ENCODE results near the gene PDZD2. TPM values are rescaled to one million over a fixed set of nuclear protein-coding genes. Genes with fewer than 3 reads are reported as not detected.
"Not testable (repeated sequence)": the region's sequence is repeated elsewhere in the genome, so short reads cannot be mapped to it uniquely, and the experiment has no call there.

Gene PDZD2
- total RNA-seq, 1 donor: 0.52 TPM

GRCh38 chr5:32076699-32077695 lies 438.1 kb downstream of the PDZD2 start:
- no peaks in the 10 kb centered on the region for H3K27me3 ChIP-seq (ENCODE audit: insufficient read depth, low read length)
- no peaks in the 10 kb centered on the region for H3K9me3 ChIP-seq (ENCODE audit: low read depth, low read length)
- H3K4me3 ChIP-seq (ENCODE audit: low read length): no peak overlapping the region
- no peaks in the 10 kb centered on the region for H3K4me1 ChIP-seq (ENCODE audit: insufficient read depth, low read length)

GRCh38 chr5:32078855-32079254 lies 439.9 kb downstream of the PDZD2 start:
- not testable (repeated sequence) for H3K4me1 ChIP-seq (ENCODE audit: insufficient read depth, low read length); H3K9me3 ChIP-seq (ENCODE audit: low read depth, low read length); H3K4me3 ChIP-seq (ENCODE audit: low read length); H3K27me3 ChIP-seq (ENCODE audit: insufficient read depth, low read length)

GRCh38 chr5:32080565-32080964 lies 441.6 kb downstream of the PDZD2 start:
- not testable (repeated sequence) for H3K27me3 ChIP-seq (ENCODE audit: insufficient read depth, low read length); H3K4me3 ChIP-seq (ENCODE audit: low read length)

GRCh38 chr5:32082701-32083100 lies 443.8 kb downstream of the PDZD2 start:
- no peaks in the 10 kb centered on the region for H3K4me1 ChIP-seq (ENCODE audit: insufficient read depth, low read length)
- no peaks in the 10 kb centered on the region for H3K9me3 ChIP-seq (ENCODE audit: low read depth, low read length)
- no peak overlapping the region for H3K4me3 ChIP-seq (ENCODE audit: low read length)
- no peaks in the 10 kb centered on the region for H3K27me3 ChIP-seq (ENCODE audit: insufficient read depth, low read length)

More at GRCh38 chr5:32080565-32080964, 441.6 kb downstream of the PDZD2 start:
- not testable (repeated sequence) for H3K4me1 ChIP-seq (ENCODE audit: insufficient read depth, low read length); H3K9me3 ChIP-seq (ENCODE audit: low read depth, low read length)

GRCh38 chr5:32083981-32084430 lies 445.1 kb downstream of the PDZD2 start:
- no peak overlapping the region for H3K4me3 ChIP-seq (ENCODE audit: low read length)
- H3K9me3 ChIP-seq (ENCODE audit: low read depth, low read length): no peaks in the 10 kb centered on the region
- no peaks in the 10 kb centered on the region for H3K4me1 ChIP-seq (ENCODE audit: insufficient read depth, low read length)
- H3K27me3 ChIP-seq (ENCODE audit: insufficient read depth, low read length): no peaks in the 10 kb centered on the region

- no peak overlapping the region for H3K4me3 ChIP-seq (ENCODE audit: low read length)
- no peaks in the 10 kb centered on the region for H3K27me3 ChIP-seq (ENCODE audit: insufficient read depth, low read length)
- no peaks in the 10 kb centered on the region for H3K4me1 ChIP-seq (ENCODE audit: insufficient read depth, low read length)
- no peaks in the 10 kb centered on the region for H3K9me3 ChIP-seq (ENCODE audit: low read depth, low read length)
These were observed 448.5 kb downstream of the PDZD2 start for GRCh38 chr5:32087086-32088082.

- no peaks in the 10 kb centered on the region for H3K27me3 ChIP-seq (ENCODE audit: insufficient read depth, low read length)
- no peak overlapping the region for H3K4me3 ChIP-seq (ENCODE audit: low read length)
- no peaks in the 10 kb centered on the region for H3K9me3 ChIP-seq (ENCODE audit: low read depth, low read length)
- H3K4me1 ChIP-seq (ENCODE audit: insufficient read depth, low read length): no peaks in the 10 kb centered on the region
These were observed 449.3 kb downstream of the PDZD2 start for GRCh38 chr5:32088214-32088613.

- no peaks in the 10 kb centered on the region for H3K27me3 ChIP-seq (ENCODE audit: insufficient read depth, low read length)
- H3K9me3 ChIP-seq (ENCODE audit: low read depth, low read length): no peaks in the 10 kb centered on the region
- no peak overlapping the region for H3K4me3 ChIP-seq (ENCODE audit: low read length)
- H3K4me1 ChIP-seq (ENCODE audit: insufficient read depth, low read length): no peaks in the 10 kb centered on the region
These were observed 450.4 kb downstream of the PDZD2 start for GRCh38 chr5:32089146-32090000.

GRCh38 chr5:32090026-32090754 lies 451.3 kb downstream of the PDZD2 start:
- Histone ChIP-seq H3K4me3 (ENCODE audit: low read length) (no peak overlapping the region), H3K9me3 (ENCODE audit: low read depth, low read length) (no peaks in the 10 kb centered on the region), H3K27me3 (ENCODE audit: insufficient read depth, low read length) (no peaks in the 10 kb centered on the region), H3K4me1 (ENCODE audit: insufficient read depth, low read length) (no peaks in the 10 kb centered on the region)

GRCh38 chr5:32090755-32091128 lies 451.8 kb downstream of the PDZD2 start:
- H3K27me3 ChIP-seq (ENCODE audit: insufficient read depth, low read length): no peaks in the 10 kb centered on the region
- no peaks in the 10 kb centered on the region for H3K4me1 ChIP-seq (ENCODE audit: insufficient read depth, low read length)
- H3K4me3 ChIP-seq (ENCODE audit: low read length): no peak overlapping the region
- no peaks in the 10 kb centered on the region for H3K9me3 ChIP-seq (ENCODE audit: low read depth, low read length)

- Histone ChIP-seq H3K27me3 (ENCODE audit: insufficient read depth, low read length) (no peaks in the 10 kb centered on the region), H3K4me1 (ENCODE audit: insufficient read depth, low read length) (no peaks in the 10 kb centered on the region), H3K4me3 (ENCODE audit: low read length) (no peak overlapping the region), H3K9me3 (ENCODE audit: low read depth, low read length) (no peaks in the 10 kb centered on the region)
These were observed 454.2 kb downstream of the PDZD2 start for GRCh38 chr5:32092938-32093812.

- H3K4me3 ChIP-seq (ENCODE audit: low read length): no peak overlapping the region
- H3K9me3 ChIP-seq (ENCODE audit: low read depth, low read length): no peaks in the 10 kb centered on the region
- no peaks in the 10 kb centered on the region for H3K4me1 ChIP-seq (ENCODE audit: insufficient read depth, low read length)
- H3K27me3 ChIP-seq (ENCODE audit: insufficient read depth, low read length): no peaks in the 10 kb centered on the region
These were observed 455.8 kb downstream of the PDZD2 start for GRCh38 chr5:32094691-32095090.

- Histone ChIP-seq H3K4me3 (ENCODE audit: low read length) (no peak overlapping the region), H3K27me3 (ENCODE audit: insufficient read depth, low read length) (no peaks in the 10 kb centered on the region), H3K4me1 (ENCODE audit: insufficient read depth, low read length) (no peaks in the 10 kb centered on the region), H3K9me3 (ENCODE audit: low read depth, low read length) (no peaks in the 10 kb centered on the region)
These were observed 456.3 kb downstream of the PDZD2 start for GRCh38 chr5:32095261-32095671.
